Measurements from ENCODE around the gene TAF10.

TAF10 gene

GRCh38 chr11:6567371-6567745 is 44.7 kb downstream of the TAF10 start:
- WGBS, 2 experiments, result 93 to 94% methylated on average over 7 of the region's 7 CpGs
- Histone ChIP-seq H3K36me3 (ENCODE audit: control insufficient read depth, insufficient read depth, low read length) (no peaks in the 10 kb centered on the region), H3K4me3 (ENCODE audit: insufficient read depth, low read depth, low read length) (no peak overlapping the region), H3K9me3 (ENCODE audit: control insufficient read depth, low read length) (no peaks in the 10 kb centered on the region), H3K4me1 (ENCODE audit: control insufficient read depth, insufficient read depth, low read length) (peaks cover 5% of the 10 kb centered on the region), H3K27ac (ENCODE audit: insufficient read depth, low read depth, low read length, poor library complexity, severe bottlenecking) (no peak overlapping the region), H3K27me3 (ENCODE audit: control insufficient read depth, insufficient read depth, low read length, poor library complexity, severe bottlenecking) (no peaks in the 10 kb centered on the region)

- H3K9me3 ChIP-seq (ENCODE audit: control insufficient read depth, low read length), result no peaks in the 10 kb centered on the region
- 87 to 90% methylated on average over 13 of the region's 13 CpGs for WGBS, 2 experiments
These were observed 45.2 kb downstream of the TAF10 start for GRCh38 chr11:6566704-6567370.

GRCh38 chr11:6565988-6566703 is 45.9 kb downstream of the TAF10 start:
- Histone ChIP-seq H3K9me3 (ENCODE audit: control insufficient read depth, low read length) (no peaks in the 10 kb centered on the region), H3K27ac (ENCODE audit: insufficient read depth, low read depth, low read length, poor library complexity, severe bottlenecking) (no peak overlapping the region), H3K4me1 (ENCODE audit: control insufficient read depth, insufficient read depth, low read length) (peaks cover 5% of the 10 kb centered on the region), H3K27me3 (ENCODE audit: control insufficient read depth, insufficient read depth, low read length, poor library complexity, severe bottlenecking) (no peaks in the 10 kb centered on the region), H3K4me3 (ENCODE audit: insufficient read depth, low read depth, low read length) (no peak overlapping the region), H3K36me3 (ENCODE audit: control insufficient read depth, insufficient read depth, low read length) (no peaks in the 10 kb centered on the region)
- WGBS, 2 experiments, result 90 to 95% methylated on average over 5 of the region's 5 CpGs

More at GRCh38 chr11:6566704-6567370, 45.2 kb downstream of the TAF10 start:
- Histone ChIP-seq H3K27ac (ENCODE audit: insufficient read depth, low read depth, low read length, poor library complexity, severe bottlenecking) (no peak overlapping the region), H3K4me1 (ENCODE audit: control insufficient read depth, insufficient read depth, low read length) (peaks cover 5% of the 10 kb centered on the region), H3K36me3 (ENCODE audit: control insufficient read depth, insufficient read depth, low read length) (no peaks in the 10 kb centered on the region), H3K27me3 (ENCODE audit: control insufficient read depth, insufficient read depth, low read length, poor library complexity, severe bottlenecking) (no peaks in the 10 kb centered on the region), H3K4me3 (ENCODE audit: insufficient read depth, low read depth, low read length) (no peak overlapping the region)

- Histone ChIP-seq H3K36me3 (ENCODE audit: control insufficient read depth, insufficient read depth, low read length) (no peaks in the 10 kb centered on the region), H3K4me3 (ENCODE audit: insufficient read depth, low read depth, low read length) (no peak overlapping the region), H3K4me1 (ENCODE audit: control insufficient read depth, insufficient read depth, low read length) (peaks cover 5% of the 10 kb centered on the region), H3K27me3 (ENCODE audit: control insufficient read depth, insufficient read depth, low read length, poor library complexity, severe bottlenecking) (no peaks in the 10 kb centered on the region), H3K9me3 (ENCODE audit: control insufficient read depth, low read length) (no peaks in the 10 kb centered on the region), H3K27ac (ENCODE audit: insufficient read depth, low read depth, low read length, poor library complexity, severe bottlenecking) (no peak overlapping the region)
- 60% methylated on average over 2 of the region's 2 CpGs for WGBS, 2 experiments
These were observed 46.7 kb downstream of the TAF10 start for GRCh38 chr11:6565325-6565724.

- 94 to 96% methylated on average over 10 of the region's 10 CpGs for WGBS, 2 experiments
- H3K27ac ChIP-seq (ENCODE audit: insufficient read depth, low read depth, low read length, poor library complexity, severe bottlenecking), result no peak overlapping the region
These were observed 48.3 kb downstream of the TAF10 start for GRCh38 chr11:6563667-6564066.

GRCh38 chr11:6563121-6563619 is 48.8 kb downstream of the TAF10 start:
- no peak overlapping the region for H3K27ac ChIP-seq (ENCODE audit: insufficient read depth, low read depth, low read length, poor library complexity, severe bottlenecking)
- H3K4me3 ChIP-seq (ENCODE audit: insufficient read depth, low read depth, low read length), result no peak overlapping the region
- H3K9me3 ChIP-seq (ENCODE audit: control insufficient read depth, low read length), result no peaks in the 10 kb centered on the region
- H3K4me1 ChIP-seq (ENCODE audit: control insufficient read depth, insufficient read depth, low read length), result no peaks in the 10 kb centered on the region
- H3K36me3 ChIP-seq (ENCODE audit: control insufficient read depth, insufficient read depth, low read length), result no peaks in the 10 kb centered on the region
- WGBS, 2 experiments, result 94% methylated on average over 4 of the region's 4 CpGs
- no peaks in the 10 kb centered on the region for H3K27me3 ChIP-seq (ENCODE audit: control insufficient read depth, insufficient read depth, low read length, poor library complexity, severe bottlenecking)

More at GRCh38 chr11:6563667-6564066, 48.3 kb downstream of the TAF10 start:
- no peaks in the 10 kb centered on the region for H3K27me3 ChIP-seq (ENCODE audit: control insufficient read depth, insufficient read depth, low read length, poor library complexity, severe bottlenecking)
- peaks cover 2% of the 10 kb centered on the region for H3K4me1 ChIP-seq (ENCODE audit: control insufficient read depth, insufficient read depth, low read length)
- no peaks in the 10 kb centered on the region for H3K9me3 ChIP-seq (ENCODE audit: control insufficient read depth, low read length)
- no peak overlapping the region for H3K4me3 ChIP-seq (ENCODE audit: insufficient read depth, low read depth, low read length)
- H3K36me3 ChIP-seq (ENCODE audit: control insufficient read depth, insufficient read depth, low read length), result no peaks in the 10 kb centered on the region

- Histone ChIP-seq H3K4me1 (ENCODE audit: control insufficient read depth, insufficient read depth, low read length) (no peaks in the 10 kb centered on the region), H3K4me3 (ENCODE audit: insufficient read depth, low read depth, low read length) (no peak overlapping the region), H3K9me3 (ENCODE audit: control insufficient read depth, low read length) (no peaks in the 10 kb centered on the region), H3K27ac (ENCODE audit: insufficient read depth, low read depth, low read length, poor library complexity, severe bottlenecking) (no peak overlapping the region), H3K36me3 (ENCODE audit: control insufficient read depth, insufficient read depth, low read length) (no peaks in the 10 kb centered on the region), H3K27me3 (ENCODE audit: control insufficient read depth, insufficient read depth, low read length, poor library complexity, severe bottlenecking) (no peaks in the 10 kb centered on the region)
- 88 to 100% methylated on average over 3 of the region's 3 CpGs for WGBS, 2 experiments
These were observed 50.7 kb downstream of the TAF10 start for GRCh38 chr11:6561288-6561687.
